HepG2 (cell line): ENCODE results near the gene HOTAIR.

Source experiments
- CTCF ChIP-seq: sonication (generic); formaldehyde crosslinking; IDR thresholded peaks from 2 replicates; pipeline ENCODE4 v1.5.0; 2020; ENCODE audit warnings: mild to moderate bottlenecking, missing genetic modification reagents, moderate library complexity
- TCF7L2 ChIP-seq: IDR thresholded peaks from 2 replicates; pipeline ENCODE4 v1.6.1; 2011; ENCODE audit warnings: mild to moderate bottlenecking, low read depth, low read length, moderate library complexity

GRCh38 chr12:53950437-53950773 is 24.3 kb downstream of the HOTAIR start:
- TF ChIP-seq TCF7L2, result no peak
- TF ChIP-seq CTCF (CRISPR knock-in tag), result no peak
